HL-60 (cell line): ENCODE measurements around the gene CSMD2.

ENCODE experiments used
- DNase-seq, 2 experiments: peaks; one replicate each; pipeline ENCODE4 v3.0.0-alpha.2; 2010 to 2020; ENCODE audit warnings: low read depth in 1 of 2, low spot score in 1 of 2
- H3K27ac ChIP-seq: fragments of 250-450 bp; sonication (Bioruptor Pico); replicated peaks from 2 replicates; pipeline ENCODE4 v1.5.1; 2020; ENCODE audit warnings: mild to moderate bottlenecking, moderate library complexity
- H3K27me3 ChIP-seq: fragments of 250-450 bp; sonication (Bioruptor Pico); 2 replicates; pipeline ENCODE4 v1.5.1; 2021; ENCODE audit warnings: mild to moderate bottlenecking, moderate library complexity; ENCODE audit not compliant: insufficient read depth, poor library complexity, severe bottlenecking
- H3K4me3 ChIP-seq: replicated peaks from 2 replicates; pipeline ENCODE4 v1.5.1; 2011; ENCODE audit warnings: mild to moderate bottlenecking, control low read depth, low read length; ENCODE audit not compliant: insufficient read depth
- CTCF ChIP-seq: IDR thresholded peaks from one replicate; pipeline ENCODE4 v1.5.1; 2011; ENCODE audit warnings: low read length, control low read depth, inconsistent platforms; ENCODE audit not compliant: insufficient read depth
- GABPA ChIP-seq: IDR thresholded peaks from 2 replicates; pipeline ENCODE4 v1.6.1; 2012; ENCODE audit warnings: low read depth
- POLR2AphosphoS5 ChIP-seq: IDR thresholded peaks from 2 replicates; pipeline ENCODE4 v1.6.1; 2012; ENCODE audit warnings: low read depth
- REST ChIP-seq: IDR thresholded peaks from 2 replicates; pipeline ENCODE4 v1.6.1; 2012; ENCODE audit warnings: low read depth; ENCODE audit not compliant: insufficient replicate concordance
- SPI1 ChIP-seq: IDR thresholded peaks from 2 replicates; pipeline ENCODE4 v1.6.1; 2012; ENCODE audit warnings: low read depth, mild to moderate bottlenecking, borderline replicate concordance

Gene CSMD2

GRCh38 chr1:34054920-34055319 lies 110.1 kb downstream of the CSMD2 start:
- DNase-seq, result no peak

GRCh38 chr1:34053660-34054059 lies 111.4 kb downstream of the CSMD2 start:
- Histone ChIP-seq H3K27ac (no peak overlapping the region), H3K27me3 (no peaks in the 10 kb centered on the region), H3K4me3 (no peak overlapping the region)
- TF ChIP-seq SPI1 (no peak), POLR2AphosphoS5 (no peak), REST (no peak), GABPA (no peak), CTCF (no peak)
- DNase-seq, result no peak

More at GRCh38 chr1:34054920-34055319, 110.1 kb downstream of the CSMD2 start:
- no peak for TF ChIP-seq POLR2AphosphoS5
- Histone ChIP-seq H3K27ac (no peak overlapping the region), H3K27me3 (no peaks in the 10 kb centered on the region), H3K4me3 (no peak overlapping the region)

- TF ChIP-seq SPI1 (no peak), REST (no peak), POLR2AphosphoS5 (no peak), CTCF (no peak), GABPA (no peak)
- no peak overlapping the region for H3K4me3 ChIP-seq
- no peaks in the 10 kb centered on the region for H3K27me3 ChIP-seq
- H3K27ac ChIP-seq, result no peak overlapping the region
- no peak for DNase-seq
Measured at GRCh38 chr1:34052565-34052964, 112.5 kb downstream of the CSMD2 start.

- H3K27ac ChIP-seq, result no peak overlapping the region
Measured at GRCh38 chr1:34050709-34051485, 114.1 kb downstream of the CSMD2 start.

More at GRCh38 chr1:34050709-34051485, 114.1 kb downstream of the CSMD2 start:
- TF ChIP-seq CTCF (no peak), SPI1 (no peak), GABPA (no peak), POLR2AphosphoS5 (no peak), REST (no peak)
- no peak for DNase-seq
- Histone ChIP-seq H3K4me3 (no peak overlapping the region), H3K27me3 (no peaks in the 10 kb centered on the region)
